HG03196 (cell line): Measurements from ENCODE around the gene TENT4B.
"Not testable (repeated sequence)": the region's sequence is repeated elsewhere in the genome, so short reads cannot be mapped to it uniquely, and the experiment has no call there.

Experiments used
- ATAC-seq: cut with Tn5 transposase; IDR thresholded peaks from one replicate; pipeline ENCODE4 v1.9.1; 2021; ENCODE audit not compliant: unreplicated experiment

The TENT4B gene

GRCh38 chr16:50154420-50154950 is 1.4 kb downstream of the TENT4B start:
- no peak for ATAC-seq

GRCh38 chr16:50155925-50156324 is 2.8 kb downstream of the TENT4B start:
- ATAC-seq: no peak

DNA sequence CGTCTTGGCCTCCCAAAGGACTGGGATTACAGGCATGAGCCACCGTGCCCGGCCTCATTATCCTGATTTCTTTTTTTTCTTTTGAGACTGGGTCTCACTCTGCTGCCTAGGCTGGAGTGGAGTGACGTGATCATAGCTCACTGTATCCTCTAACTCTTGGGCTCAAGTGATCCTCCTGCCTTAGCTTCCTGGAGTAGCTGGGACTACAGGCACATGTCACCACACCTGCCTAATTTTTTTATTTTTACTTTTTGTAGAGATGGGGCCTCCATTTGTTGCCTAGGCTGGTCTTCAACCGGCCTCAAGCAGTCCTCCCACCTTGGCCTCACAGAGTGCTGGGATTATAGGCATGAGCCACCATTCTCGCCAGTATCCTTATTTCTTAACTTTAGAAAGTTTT is 3.5 kb downstream of the TENT4B start:
- ATAC-seq: no peak

GRCh38 chr16:50160495-50161164 is 7.5 kb downstream of the TENT4B start:
- ATAC-seq: no peak

GRCh38 chr16:50161950-50162349 is 8.8 kb downstream of the TENT4B start:
- no peak for ATAC-seq

- no peak for ATAC-seq
These were observed 12.4 kb downstream of the TENT4B start for GRCh38 chr16:50165473-50165872.

DNA sequence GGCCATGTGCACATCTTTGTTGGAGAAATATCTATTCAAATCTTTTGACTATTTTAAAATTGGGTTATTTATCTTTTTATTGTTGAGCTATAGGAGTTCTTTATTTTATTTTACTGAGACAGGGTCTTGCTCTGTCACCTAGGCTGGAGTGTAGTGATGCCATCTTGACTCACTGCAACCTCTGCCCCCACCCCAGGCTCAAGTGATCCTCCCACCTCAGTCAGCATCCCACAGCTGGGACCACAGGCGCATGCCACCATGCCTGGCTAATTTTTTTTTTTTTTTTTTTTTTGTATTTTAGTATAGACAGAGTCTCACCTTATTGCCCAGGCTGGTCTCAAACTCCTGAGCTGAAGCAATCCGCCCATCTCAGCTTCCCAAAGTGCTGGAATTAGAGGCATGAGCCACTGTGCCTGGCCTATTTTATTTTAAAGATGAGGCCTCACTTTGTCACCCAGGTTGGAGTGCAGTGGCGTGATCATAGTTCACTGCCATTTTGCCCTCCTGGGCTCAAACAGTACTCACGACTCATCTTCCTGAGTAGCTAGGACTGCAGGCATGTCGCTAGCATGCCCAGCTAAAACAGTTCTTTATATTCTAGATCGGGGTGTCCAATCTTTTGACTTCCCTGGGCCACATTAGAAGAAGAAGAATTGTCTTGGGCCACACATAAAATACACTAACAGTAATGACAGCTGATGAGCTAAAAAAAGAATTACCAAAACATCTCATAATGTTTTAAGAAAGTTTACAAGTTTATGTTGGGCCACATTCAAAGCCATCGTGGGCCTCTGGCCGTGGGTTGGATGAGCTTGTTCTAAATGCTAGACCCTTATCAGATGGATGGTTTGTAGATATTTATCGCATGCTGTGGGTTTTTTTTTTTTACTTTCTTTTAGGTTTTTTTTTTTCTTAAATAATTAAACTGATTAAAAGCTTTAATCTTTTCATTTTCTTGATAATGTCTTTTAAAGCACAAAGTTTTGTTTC is 13.7 kb downstream of the TENT4B start:
- ATAC-seq: no peak

- no peak for ATAC-seq
These were observed 14.4 kb downstream of the TENT4B start for GRCh38 chr16:50167556-50167955.

DNA sequence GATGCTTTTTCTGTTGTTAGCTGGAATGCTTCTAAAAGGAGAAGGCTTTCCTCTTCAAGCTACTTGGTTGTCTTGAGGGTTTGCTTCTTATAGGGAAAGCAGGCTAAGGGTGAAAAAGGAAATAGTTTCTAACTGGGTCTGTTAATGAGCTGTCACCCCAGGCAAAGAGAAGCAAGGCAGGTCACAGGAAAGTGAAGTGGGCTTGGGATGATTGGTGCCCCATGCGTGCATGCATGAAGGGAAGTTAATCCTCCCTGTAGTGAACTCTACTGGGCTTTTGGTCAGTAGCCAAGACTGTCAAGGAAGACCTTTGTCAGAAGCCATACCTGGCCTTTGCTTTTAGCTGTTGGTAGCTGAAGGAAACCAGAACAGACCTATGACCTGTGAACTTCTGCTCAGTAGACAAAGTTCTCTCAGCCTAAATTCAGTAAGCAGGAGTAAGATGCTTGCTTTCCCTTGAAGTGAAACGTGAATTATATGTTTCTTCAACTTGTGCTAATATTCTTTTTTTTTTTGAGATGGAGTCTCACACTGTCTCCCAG is 16.5 kb downstream of the TENT4B start:
- ATAC-seq: no peak

DNA sequence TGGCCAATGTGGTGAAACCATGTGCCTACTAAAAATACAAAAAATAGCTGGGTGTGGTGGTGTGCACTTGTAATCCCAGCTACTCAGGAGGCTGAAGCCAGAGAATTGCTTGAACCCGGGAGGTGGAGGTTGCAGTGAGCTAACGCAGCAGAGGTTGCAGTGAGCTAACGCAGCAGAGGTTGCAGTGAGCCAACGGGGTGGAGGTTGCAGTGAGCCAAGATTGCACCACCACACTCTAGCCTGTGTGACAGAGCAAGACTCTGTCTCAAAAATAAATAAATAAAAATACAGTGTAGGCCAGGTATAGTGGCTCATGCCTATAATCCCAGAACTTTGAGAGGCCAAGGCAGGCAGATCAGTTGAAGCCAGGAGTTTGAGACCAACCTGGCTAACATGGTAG is 18.7 kb downstream of the TENT4B start:
- ATAC-seq: not testable (repeated sequence)

GRCh38 chr16:50172195-50172922 is 19.3 kb downstream of the TENT4B start:
- no peak for ATAC-seq

DNA sequence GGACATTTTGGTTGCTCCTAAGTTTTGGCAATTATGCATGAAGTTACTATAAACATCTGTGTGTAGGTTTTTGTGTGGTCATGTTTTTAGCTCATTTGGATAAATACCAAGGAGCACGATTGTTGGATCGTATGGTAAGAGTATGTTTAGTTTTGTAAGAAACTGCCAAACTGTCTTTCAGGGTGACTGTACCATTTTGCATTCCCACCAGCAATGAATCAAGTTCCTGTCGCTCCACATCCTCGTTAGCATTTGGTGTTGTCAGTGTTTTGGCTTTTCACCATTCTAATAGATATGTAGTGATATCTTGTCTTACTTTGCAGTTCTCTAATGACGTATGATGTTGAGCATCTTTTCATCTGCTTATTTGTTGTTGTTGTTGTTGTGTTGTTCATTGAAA is 20.2 kb downstream of the TENT4B start:
- no peak for ATAC-seq

DNA sequence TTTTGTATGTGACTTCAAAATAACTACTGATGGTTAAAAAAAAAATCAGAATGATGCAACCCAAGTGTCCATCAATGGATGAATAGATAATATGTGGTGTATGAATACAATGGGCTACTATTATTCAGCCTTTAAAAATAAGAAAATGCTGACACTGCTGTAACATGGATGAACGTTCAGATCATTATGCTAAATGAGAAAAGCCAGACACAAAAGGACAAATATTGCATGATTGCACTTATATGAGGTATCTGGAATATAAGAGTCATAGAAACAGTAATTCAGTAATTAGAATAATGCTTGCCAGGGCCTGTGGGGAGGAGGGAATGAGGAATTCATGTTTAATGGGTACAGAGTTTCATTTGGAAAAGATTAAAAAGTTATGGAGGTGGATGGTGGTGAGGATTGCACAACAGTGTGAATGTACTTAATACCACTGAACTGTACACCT is 25.4 kb downstream of the TENT4B start:
- ATAC-seq: no peak

GRCh38 chr16:50182441-50182840 is 29.3 kb downstream of the TENT4B start:
- no peak for ATAC-seq

GRCh38 chr16:50183316-50183715 is 30.2 kb downstream of the TENT4B start:
- ATAC-seq: no peak

GRCh38 chr16:50185005-50185505 is 31.9 kb downstream of the TENT4B start:
- ATAC-seq: no peak

- no peak for ATAC-seq
These were observed 35.6 kb downstream of the TENT4B start for GRCh38 chr16:50188619-50189136.

DNA sequence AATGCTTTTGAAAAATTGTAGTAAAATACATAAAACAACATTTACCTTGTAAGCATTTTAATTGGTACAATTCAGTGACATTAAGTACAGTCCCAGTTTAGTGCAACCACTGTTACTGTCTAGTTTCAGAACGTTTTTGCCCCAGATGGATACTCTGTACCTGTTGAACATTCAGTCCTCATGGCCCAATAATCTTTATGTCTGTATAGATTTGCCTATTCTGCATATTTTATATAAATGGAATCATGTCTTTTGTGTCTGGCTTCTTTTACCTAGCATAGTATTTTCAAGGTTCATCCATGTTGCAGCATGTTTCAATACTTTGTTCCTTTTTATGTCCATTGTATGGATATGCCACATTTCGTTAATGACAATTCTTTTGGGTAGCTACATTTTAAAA is 37.2 kb downstream of the TENT4B start:
- ATAC-seq: no peak

DNA sequence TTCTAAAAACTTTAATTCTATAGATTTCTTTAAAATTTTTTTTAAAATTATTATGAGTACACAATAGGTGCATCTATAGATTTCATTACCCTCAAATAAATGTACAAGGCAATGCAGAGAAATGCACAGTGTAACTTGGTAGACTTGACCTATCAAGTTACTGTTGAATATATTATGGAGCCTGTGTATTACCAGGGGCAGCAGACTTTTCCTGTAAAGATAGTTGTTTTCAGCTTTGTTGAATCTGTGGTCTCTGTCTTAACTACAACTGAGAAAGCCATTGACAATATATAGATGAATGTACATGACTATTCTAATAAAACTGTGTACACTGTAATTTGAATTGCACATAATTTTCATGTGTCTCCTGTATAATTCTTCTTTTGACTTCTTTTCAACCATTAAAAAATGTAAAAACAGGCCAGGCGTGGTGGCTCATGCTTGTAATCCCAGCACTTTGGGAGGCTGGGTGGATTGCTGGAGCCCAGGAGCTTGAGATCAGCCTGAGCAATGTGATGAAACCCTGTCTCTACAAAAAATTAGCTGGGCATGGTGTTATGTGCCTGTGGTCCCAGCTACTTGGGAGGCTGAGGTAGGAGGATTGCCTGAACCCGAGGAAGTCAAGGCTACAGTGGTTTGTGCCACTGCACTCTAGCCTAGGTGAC is 39.4 kb downstream of the TENT4B start:
- ATAC-seq: no peak

GRCh38 chr16:50193594-50193993 is 40.5 kb downstream of the TENT4B start:
- no peak for ATAC-seq
